Mucosa of rectum (tissue), 2 donors: ENCODE results near the gene OSBPL9.

Experiments
- H3K27ac ChIP-seq, 2 donors: one replicate each; pipeline ENCODE4 v1.7.0; 2013; ENCODE audit warnings: inconsistent platforms in 2 of 2, low read depth in 2 of 2, low read length in 2 of 2
- H3K27me3 ChIP-seq, 2 donors: one replicate each; pipeline ENCODE4 v1.7.0; 2013; ENCODE audit warnings: low read length in 2 of 2; ENCODE audit not compliant: control insufficient read depth in 2 of 2, insufficient read depth in 2 of 2
- H3K36me3 ChIP-seq, 2 donors: one replicate each; pipeline ENCODE4 v1.7.0; 2013; ENCODE audit warnings: low read length in 2 of 2; ENCODE audit not compliant: control insufficient read depth in 2 of 2, insufficient read depth in 2 of 2
- H3K4me1 ChIP-seq, 2 donors: one replicate each; pipeline ENCODE4 v1.7.0; 2013; ENCODE audit warnings: low read length in 2 of 2, mild to moderate bottlenecking in 1 of 2; ENCODE audit not compliant: control insufficient read depth in 2 of 2, insufficient read depth in 2 of 2
- H3K4me3 ChIP-seq, 2 donors: one replicate each; pipeline ENCODE4 v1.7.0; 2013; ENCODE audit warnings: low read length in 2 of 2
- H3K9ac ChIP-seq, 2 donors: one replicate each; pipeline ENCODE4 v1.7.0; 2013; ENCODE audit warnings: low read length in 2 of 2, low read depth in 1 of 2, mild to moderate bottlenecking in 1 of 2
- H3K9me3 ChIP-seq, 2 donors: one replicate each; pipeline ENCODE4 v1.7.0; 2013; ENCODE audit warnings: low read length in 2 of 2; ENCODE audit not compliant: control insufficient read depth in 2 of 2
- donor health status: healthy.
- donor health status: Normal muscosa, but diverticular disease.

OSBPL9 gene

DNA sequence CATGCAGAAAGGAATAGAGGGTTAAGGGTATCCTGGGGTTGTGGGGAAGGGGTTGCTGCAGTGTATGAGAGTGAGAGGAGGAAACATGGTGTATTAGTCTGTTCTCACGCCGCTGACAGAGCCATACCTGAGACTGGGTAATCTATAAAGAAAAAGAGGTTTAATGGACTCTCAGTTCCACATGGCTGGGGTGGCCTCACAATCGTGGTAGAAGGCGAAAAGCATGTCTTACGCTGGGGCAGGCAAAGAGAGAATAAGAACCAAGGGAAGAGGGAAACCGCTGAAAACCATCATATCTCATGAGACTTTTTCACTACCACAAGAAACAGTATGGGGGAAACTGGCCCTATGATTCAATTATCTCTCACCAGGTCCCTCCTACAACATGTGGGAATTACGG lies 17.7 kb downstream of the OSBPL9 start:
- H3K4me1 ChIP-seq = peaks cover 0 to 4% of the 10 kb centered on the region in 2 donors
- H3K36me3 ChIP-seq = peaks cover 0 to 2% of the 10 kb centered on the region in 2 donors
- no peak overlapping the region for H3K27ac ChIP-seq
- H3K9me3 ChIP-seq = no peaks in the 10 kb centered on the region
- no peak overlapping the region for H3K9ac ChIP-seq
- H3K4me3 ChIP-seq = no peak overlapping the region
- H3K27me3 ChIP-seq = no peaks in the 10 kb centered on the region

DNA sequence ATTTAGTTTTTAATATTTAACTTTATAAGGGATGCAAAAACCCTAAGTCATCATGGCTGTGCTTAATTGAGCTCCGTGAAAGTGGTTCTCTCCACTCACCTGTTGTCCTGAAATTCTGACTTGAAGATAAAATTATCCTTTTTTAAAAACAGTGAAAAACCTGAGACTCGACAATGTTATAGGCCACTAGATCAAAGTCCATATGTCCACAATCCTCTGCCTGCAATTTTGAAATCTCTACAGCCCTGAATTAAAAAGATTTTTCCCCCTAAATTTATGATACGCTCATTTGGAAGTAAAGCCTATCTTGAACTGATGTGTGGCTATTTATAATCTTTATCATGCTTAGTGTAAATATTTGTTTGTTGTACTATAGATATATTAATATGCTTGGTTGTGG lies 18.7 kb downstream of the OSBPL9 start:
- H3K4me1 ChIP-seq = peaks cover 0 to 4% of the 10 kb centered on the region in 2 donors
- H3K36me3 ChIP-seq = peaks cover 0 to 2% of the 10 kb centered on the region in 2 donors
- H3K9ac ChIP-seq = no peak overlapping the region
- H3K27ac ChIP-seq = no peak overlapping the region
- no peak overlapping the region for H3K4me3 ChIP-seq
- no peaks in the 10 kb centered on the region for H3K27me3 ChIP-seq
- H3K9me3 ChIP-seq = no peaks in the 10 kb centered on the region

DNA sequence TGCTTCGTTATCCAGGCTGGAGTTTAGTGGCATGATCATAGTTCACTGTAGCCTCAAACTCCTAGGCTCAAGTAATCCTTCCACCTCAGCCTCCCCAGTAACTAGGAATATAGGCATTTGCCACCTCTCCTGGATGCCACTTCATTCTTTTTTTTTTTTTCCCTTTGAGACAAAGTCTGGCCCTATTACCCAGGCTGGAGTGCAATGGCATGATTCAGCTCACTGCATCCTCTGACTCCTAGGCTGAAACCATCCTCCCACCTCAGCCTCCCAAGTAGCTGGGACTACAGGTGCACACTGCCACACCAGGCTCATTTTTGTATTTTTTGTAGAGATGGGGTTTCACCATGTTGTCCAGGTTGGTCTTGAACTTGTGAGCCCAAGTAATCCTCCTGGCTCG lies 19.3 kb downstream of the OSBPL9 start:
- Histone ChIP-seq H3K27me3 (no peaks in the 10 kb centered on the region), H3K4me1 (peaks cover 0 to 4% of the 10 kb centered on the region in 2 donors), H3K4me3 (no peak overlapping the region), H3K36me3 (no peaks in the 10 kb centered on the region), H3K9ac (no peak overlapping the region), H3K27ac (no peak overlapping the region), H3K9me3 (no peaks in the 10 kb centered on the region)

DNA sequence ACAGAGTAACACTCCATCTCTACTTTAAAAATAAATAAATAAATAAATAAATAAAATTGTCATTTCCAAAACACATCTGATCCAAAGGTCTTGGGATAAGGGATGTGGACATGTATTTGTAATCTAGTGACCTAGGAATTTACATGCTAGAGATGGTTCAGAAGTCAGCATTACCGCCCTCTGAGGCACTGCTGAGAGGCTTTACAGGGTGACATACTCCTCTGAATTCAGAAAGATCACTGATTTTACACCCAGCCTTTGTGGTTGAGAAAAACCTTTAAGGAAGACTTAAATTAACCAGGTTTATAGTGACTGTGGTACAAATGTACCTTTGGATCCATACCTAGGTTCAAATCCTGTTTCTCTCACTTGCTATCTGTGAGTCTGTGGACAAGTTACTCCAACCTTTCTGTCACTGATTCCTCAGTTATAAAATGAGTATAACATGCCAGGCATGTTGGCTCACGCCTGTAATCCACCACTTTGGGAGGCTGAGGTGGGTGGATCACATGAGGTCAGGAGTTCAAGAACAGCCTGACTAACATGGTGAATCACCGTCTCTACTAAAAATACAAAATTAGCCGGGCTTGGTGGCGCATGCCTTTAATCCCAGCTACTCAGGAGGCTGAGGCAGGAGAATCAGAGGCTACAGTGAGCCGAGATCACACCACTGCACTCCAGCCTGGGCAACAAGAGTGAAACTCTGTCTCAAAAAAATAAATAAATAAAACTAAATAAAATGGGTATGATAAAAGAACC lies 20.1 kb downstream of the OSBPL9 start:
- no peaks in the 10 kb centered on the region for H3K36me3 ChIP-seq
- no peak overlapping the region for H3K4me3 ChIP-seq
- H3K9me3 ChIP-seq = no peaks in the 10 kb centered on the region
- H3K4me1 ChIP-seq = peaks cover 0 to 4% of the 10 kb centered on the region in 2 donors
- no peak overlapping the region for H3K9ac ChIP-seq
- H3K27me3 ChIP-seq = no peaks in the 10 kb centered on the region
- peak overlapping the region; percentile 18 to 44 for H3K27ac ChIP-seq

DNA sequence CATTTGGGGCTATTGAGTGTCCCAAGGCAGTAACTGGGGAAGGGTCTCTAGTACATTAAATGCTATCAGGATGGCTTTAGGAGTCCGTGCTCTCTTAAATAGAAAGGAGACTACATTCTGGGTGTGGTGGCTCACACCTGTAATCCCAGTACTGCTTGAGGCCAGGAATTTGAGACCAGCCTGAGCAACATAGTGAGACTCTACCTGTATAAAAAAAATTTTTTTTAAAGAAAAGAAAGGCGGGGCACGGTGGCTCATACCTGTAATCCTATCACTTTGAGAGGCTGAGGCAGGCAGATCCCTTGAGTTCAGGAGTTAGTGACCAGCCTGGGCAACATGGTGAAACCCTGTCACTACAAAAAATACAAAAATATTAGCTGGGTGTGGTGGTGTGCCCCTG lies 21.5 kb downstream of the OSBPL9 start:
- Histone ChIP-seq H3K36me3 (no peaks in the 10 kb centered on the region), H3K4me3 (no peak overlapping the region), H3K27me3 (no peaks in the 10 kb centered on the region), H3K4me1 (peaks cover 0 to 4% of the 10 kb centered on the region in 2 donors), H3K9me3 (no peaks in the 10 kb centered on the region), H3K9ac (no peak overlapping the region), H3K27ac (no peak overlapping the region)

DNA sequence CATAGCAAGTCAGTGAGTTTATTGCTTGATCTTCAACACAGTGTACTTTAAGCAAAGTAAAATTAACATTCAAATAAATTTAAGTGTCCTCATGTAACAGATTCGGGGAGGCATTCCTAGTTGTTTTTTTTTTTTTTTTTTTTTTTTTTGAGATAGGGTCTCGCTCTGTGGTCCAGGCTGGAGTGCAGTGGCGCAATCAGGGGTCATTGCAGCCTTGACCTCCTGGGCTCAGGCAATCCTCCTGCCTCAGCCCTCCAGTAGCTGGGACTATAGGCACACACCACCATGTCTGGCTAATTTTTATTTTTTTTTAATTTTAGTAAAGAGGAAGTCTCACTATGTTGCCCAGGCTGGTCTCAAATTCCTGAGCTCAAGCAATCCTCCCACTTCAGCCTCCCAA lies 22.8 kb downstream of the OSBPL9 start:
- no peaks in the 10 kb centered on the region for H3K36me3 ChIP-seq
- no peaks in the 10 kb centered on the region for H3K27me3 ChIP-seq
- H3K4me1 ChIP-seq = peaks cover 0 to 4% of the 10 kb centered on the region in 2 donors
- H3K9ac ChIP-seq = no peak overlapping the region
- H3K9me3 ChIP-seq = no peaks in the 10 kb centered on the region
- H3K4me3 ChIP-seq = no peak overlapping the region
- H3K27ac ChIP-seq = no peak overlapping the region

DNA sequence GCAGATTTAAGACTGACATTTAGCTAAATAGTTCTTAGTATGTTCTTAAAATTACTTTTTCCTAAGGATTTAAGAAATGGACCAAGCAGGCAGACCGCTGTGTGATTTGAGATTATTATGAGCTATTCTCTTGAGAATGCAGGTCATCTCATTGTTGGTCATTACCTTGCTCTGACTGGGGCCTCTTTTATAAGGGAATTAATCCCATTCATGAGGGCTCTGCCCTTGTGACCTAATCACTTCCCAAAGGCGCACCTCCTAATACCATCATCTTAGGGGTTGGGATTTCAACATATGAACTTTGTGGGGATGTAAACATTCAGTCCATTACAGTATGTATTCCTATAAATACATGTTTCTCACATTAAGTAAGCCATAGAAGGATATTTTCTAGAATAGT lies 24.2 kb downstream of the OSBPL9 start:
- H3K36me3 ChIP-seq = no peaks in the 10 kb centered on the region
- H3K9ac ChIP-seq = no peak overlapping the region
- H3K27ac ChIP-seq = no peak overlapping the region
- H3K4me3 ChIP-seq = no peak overlapping the region
- H3K4me1 ChIP-seq = no peaks in the 10 kb centered on the region
- H3K27me3 ChIP-seq = no peaks in the 10 kb centered on the region
- H3K9me3 ChIP-seq = no peaks in the 10 kb centered on the region

DNA sequence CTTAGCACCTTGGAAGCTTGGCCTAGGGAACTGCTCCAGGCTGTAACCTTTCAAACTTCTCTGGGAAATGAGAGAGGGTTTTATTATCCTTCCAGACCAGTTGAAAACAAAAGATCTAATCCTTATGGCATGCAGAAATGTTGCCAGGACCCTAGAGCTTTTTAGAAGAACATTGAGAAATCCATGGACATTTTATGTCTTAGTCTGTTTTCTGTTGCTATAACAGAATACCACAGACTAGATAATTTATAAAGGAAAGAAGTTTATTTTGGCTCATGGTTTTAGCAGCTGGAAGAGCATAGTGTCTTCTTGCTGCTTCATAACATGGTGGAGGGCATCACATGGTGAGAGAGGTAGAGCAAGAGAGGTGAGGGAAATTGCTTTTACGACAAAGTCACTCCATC lies 25.8 kb downstream of the OSBPL9 start:
- Histone ChIP-seq H3K27ac (peak overlapping the region; percentile 26 to 44), H3K4me1 (no peaks in the 10 kb centered on the region), H3K4me3 (no peak overlapping the region), H3K36me3 (no peaks in the 10 kb centered on the region), H3K27me3 (no peaks in the 10 kb centered on the region), H3K9ac (no peak overlapping the region), H3K9me3 (no peaks in the 10 kb centered on the region)

DNA sequence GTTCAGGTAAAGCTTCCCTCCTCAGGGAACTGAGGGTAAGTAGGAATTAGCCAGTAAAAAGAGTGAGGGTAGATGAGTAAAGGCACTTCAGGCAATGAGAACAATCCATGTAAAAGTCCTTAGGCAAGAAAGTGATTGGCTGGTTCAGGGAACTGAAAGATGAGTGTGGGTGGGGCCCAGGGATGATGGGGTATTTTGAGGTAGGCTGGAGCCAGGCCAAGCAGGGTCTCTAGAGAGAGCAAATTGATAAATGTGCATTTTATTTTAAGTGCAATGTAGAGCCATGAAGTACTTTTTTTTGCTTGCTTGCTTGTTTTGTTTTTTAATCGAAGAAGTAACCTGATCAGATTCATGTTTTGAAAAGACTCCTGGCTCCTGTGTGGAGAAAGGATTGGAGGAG lies 26.5 kb downstream of the OSBPL9 start:
- H3K4me1 ChIP-seq = peaks cover 0 to 4% of the 10 kb centered on the region in 2 donors

DNA sequence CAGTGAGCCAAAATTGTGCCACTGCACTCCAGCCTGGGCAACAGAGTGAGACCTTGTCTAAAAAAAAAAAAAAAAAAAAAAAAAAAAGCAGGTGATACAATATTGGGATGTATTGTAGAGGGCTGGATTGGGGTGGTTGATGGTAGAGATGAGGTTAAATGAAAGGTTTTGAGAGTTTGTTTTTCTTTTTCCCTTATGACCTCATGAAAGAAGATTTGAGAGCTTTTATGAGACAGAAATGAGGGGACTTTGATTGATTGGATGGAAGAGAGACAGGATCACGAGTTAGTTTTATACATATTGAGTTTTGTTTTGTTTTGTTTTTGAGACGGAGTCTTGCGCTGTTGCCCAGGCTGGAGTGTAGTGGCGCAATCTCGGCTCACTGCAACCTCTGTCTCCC lies 27.1 kb downstream of the OSBPL9 start:
- Histone ChIP-seq H3K4me1 (peaks cover 3 to 5% of the 10 kb centered on the region in 2 donors), H3K27ac (peak overlapping the region; percentile 32 to 34)

More for the DNA sequence above, 26.5 kb downstream of the OSBPL9 start:
- Histone ChIP-seq H3K9ac (no peak overlapping the region), H3K36me3 (no peaks in the 10 kb centered on the region), H3K4me3 (no peak overlapping the region), H3K27me3 (no peaks in the 10 kb centered on the region), H3K27ac (peak overlapping the region; percentile 26 to 37), H3K9me3 (no peaks in the 10 kb centered on the region)

More for the DNA sequence above, 27.1 kb downstream of the OSBPL9 start:
- Histone ChIP-seq H3K9ac (no peak overlapping the region), H3K27me3 (no peaks in the 10 kb centered on the region), H3K36me3 (no peaks in the 10 kb centered on the region), H3K9me3 (no peaks in the 10 kb centered on the region), H3K4me3 (no peak overlapping the region)
